Activated T-cell treated with anti-CD3 and anti-CD28 coated beads for 24 hours (primary cell): ENCODE data around the gene DDR2.

Experiments used
- DNase-seq: peaks from one replicate; pipeline ENCODE4 v3.0.0-alpha.2; 2020; ENCODE audit warnings: low read depth

DDR2 gene

GRCh38 chr1:162699366-162699765 is 67.1 kb downstream of the DDR2 start:
- no peak for DNase-seq

- DNase-seq, result no peak
These were observed 67.9 kb downstream of the DDR2 start for GRCh38 chr1:162700131-162700530.

GRCh38 chr1:162701286-162701685 is 69.0 kb downstream of the DDR2 start:
- DNase-seq, result no peak

GRCh38 chr1:162702628-162703027 is 70.4 kb downstream of the DDR2 start:
- DNase-seq, result no peak

- DNase-seq, result no peak
These were observed 71.4 kb downstream of the DDR2 start for GRCh38 chr1:162703708-162704107.

- DNase-seq, result no peak
These were observed 72.6 kb downstream of the DDR2 start for GRCh38 chr1:162704673-162705424.

GRCh38 chr1:162706003-162706402 is 73.7 kb downstream of the DDR2 start:
- DNase-seq, result no peak

GRCh38 chr1:162706606-162707005 is 74.3 kb downstream of the DDR2 start:
- no peak for DNase-seq

GRCh38 chr1:162708286-162708685 is 76.0 kb downstream of the DDR2 start:
- DNase-seq, result no peak

- no peak for DNase-seq
These were observed 77.0 kb downstream of the DDR2 start for GRCh38 chr1:162709132-162709860.

GRCh38 chr1:162709870-162710269 is 77.6 kb downstream of the DDR2 start:
- DNase-seq, result no peak

- DNase-seq, result no peak
These were observed 78.1 kb downstream of the DDR2 start for GRCh38 chr1:162710345-162710744.

- no peak for DNase-seq
These were observed 78.7 kb downstream of the DDR2 start for GRCh38 chr1:162710780-162711465.

- DNase-seq, result no peak
These were observed 80.2 kb downstream of the DDR2 start for GRCh38 chr1:162712317-162713029.

- no peak for DNase-seq
These were observed 83.9 kb downstream of the DDR2 start for GRCh38 chr1:162716123-162716522.

GRCh38 chr1:162716552-162716951 is 84.3 kb downstream of the DDR2 start:
- DNase-seq, result no peak

GRCh38 chr1:162717548-162718184 is 85.4 kb downstream of the DDR2 start:
- DNase-seq, result no peak

- DNase-seq, result no peak
These were observed 87.4 kb downstream of the DDR2 start for GRCh38 chr1:162719678-162720077.

- no peak for DNase-seq
These were observed 88.7 kb downstream of the DDR2 start for GRCh38 chr1:162720996-162721395.

- DNase-seq, result no peak
These were observed 89.2 kb downstream of the DDR2 start for GRCh38 chr1:162721471-162721870.

GRCh38 chr1:162722036-162722435 is 89.8 kb downstream of the DDR2 start:
- DNase-seq, result no peak

GRCh38 chr1:162724583-162725120 is 92.4 kb downstream of the DDR2 start:
- no peak for DNase-seq
